ENCODE measurements around the gene BUB1. TPM values are rescaled to one million over a fixed set of nuclear protein-coding genes. Genes with fewer than 3 reads are reported as not detected.

Gene BUB1
- total and polyA plus RNA-seq, 12 donors: 0.12 to 4.5 (median 0.48) TPM

- Histone ChIP-seq H3K4me1 (peaks cover 0 to 18% (median 0%) of the 10 kb centered on the region in 9 donors), H3K4me3 (no peak overlapping the region), H3K36me3 (peaks cover 0 to 81% (median 0%) of the 10 kb centered on the region in 9 donors), H3K27me3 (no peaks in the 10 kb centered on the region), H3K27ac (peak overlapping the region in 1 of 10 donors; percentile 37), H3K9me3 (no peaks in the 10 kb centered on the region)
- intact Hi-C loops (cut with DNase I): no loop called here
- no peak for TF ChIP-seq CTCF (IDR thresholded peaks at IDR 0.05)
- ATAC-seq: peak in 3 of 8 donors; percentile 44 to 85 (median 62)
- no peak for DNase-seq
- 92 to 94% methylated on average over 2 of the region's 2 CpGs for WGBS, 2 donors
These were observed 18.6 kb downstream of the BUB1 start for GRCh38 chr2:110659248-110659647.

- no peak for DNase-seq
- no peaks in the 10 kb centered on the region for H3K9me3 ChIP-seq
- H3K4me3 ChIP-seq: no peak overlapping the region
- H3K36me3 ChIP-seq: peaks cover 0 to 87% (median 0%) of the 10 kb centered on the region in 9 donors
- TF ChIP-seq CTCF (IDR thresholded peaks at IDR 0.05): no peak
- intact Hi-C loops (cut with DNase I): no loop called here
- ATAC-seq: no peak
- H3K4me1 ChIP-seq: peaks cover 0 to 18% (median 0%) of the 10 kb centered on the region in 9 donors
- H3K27ac ChIP-seq: no peak overlapping the region
- H3K27me3 ChIP-seq: no peaks in the 10 kb centered on the region
- 56 to 66% methylated on average over 3 of the region's 3 CpGs for WGBS, 2 donors
These were observed 20.0 kb downstream of the BUB1 start for GRCh38 chr2:110657724-110658305.

GRCh38 chr2:110655701-110656100, 22.2 kb downstream of the BUB1 start:
- intact Hi-C loops (cut with DNase I): no loop called here
- ATAC-seq (no peak), DNase-seq (no peak)
- WGBS, 2 donors: 89 to 91% methylated on average over 2 of the region's 2 CpGs
- no peaks in the 10 kb centered on the region for H3K9me3 ChIP-seq
- no peak overlapping the region for H3K4me3 ChIP-seq
- peaks cover 0 to 95% (median 0%) of the 10 kb centered on the region in 9 donors for H3K36me3 ChIP-seq
- H3K4me1 ChIP-seq: peaks cover 0 to 15% (median 0%) of the 10 kb centered on the region in 9 donors
- no peaks in the 10 kb centered on the region for H3K27me3 ChIP-seq
- no peak for TF ChIP-seq CTCF (IDR thresholded peaks at IDR 0.05)
- H3K27ac ChIP-seq: no peak overlapping the region

- Histone ChIP-seq H3K4me3 (no peak overlapping the region), H3K9me3 (no peaks in the 10 kb centered on the region), H3K36me3 (peaks cover 0 to 88% (median 0%) of the 10 kb centered on the region in 9 donors), H3K27me3 (no peaks in the 10 kb centered on the region), H3K4me1 (peaks cover 0 to 15% (median 0%) of the 10 kb centered on the region in 9 donors), H3K27ac (no peak overlapping the region)
- ATAC-seq (no peak), DNase-seq (no peak)
- intact Hi-C loops (cut with DNase I): no loop called here
- no peak for TF ChIP-seq CTCF (IDR thresholded peaks at IDR 0.05)
- WGBS, 2 donors: 98 to 99% methylated on average over 3 of the region's 3 CpGs
These were observed 24.0 kb downstream of the BUB1 start for GRCh38 chr2:110653861-110654260.
